Chondrocyte (in vitro differentiated cells): Measurements from ENCODE around the gene LTB4R2. TPM values are rescaled to one million over a fixed set of nuclear protein-coding genes. Genes with fewer than 3 reads are reported as not detected.

Experiments used
- DNase-seq: peaks from one replicate; pipeline ENCODE4 v3.0.0; 2021; ENCODE audit warnings: mixed read lengths, low spot score
- H3K27ac Mint-ChIP-seq: one replicate; pipeline ENCODE4 v1.8.0; 2021; ENCODE audit warnings: mild to moderate bottlenecking, moderate library complexity, mixed read lengths; ENCODE audit not compliant: unreplicated experiment
- H3K27me3 Mint-ChIP-seq: 2 replicates; pipeline ENCODE4 v1.8.0; 2021; ENCODE audit warnings: low read depth, mixed read lengths
- H3K36me3 Mint-ChIP-seq: 2 replicates; pipeline ENCODE4 v1.8.0; 2021; ENCODE audit warnings: low read depth, mixed read lengths
- H3K4me1 Mint-ChIP-seq: 2 replicates; pipeline ENCODE4 v1.8.0; 2021; ENCODE audit warnings: low read depth, mild to moderate bottlenecking, mixed read lengths
- H3K4me3 Mint-ChIP-seq: one replicate; pipeline ENCODE4 v1.8.0; 2021; ENCODE audit warnings: mild to moderate bottlenecking, moderate library complexity, mixed read lengths; ENCODE audit not compliant: unreplicated experiment
- H3K9me3 Mint-ChIP-seq: 2 replicates; pipeline ENCODE4 v1.8.0; 2021; ENCODE audit warnings: low read depth, mixed read lengths
- CTCF ChIP-seq: fragments of 200-600 bp; sonication (generic); IDR thresholded peaks from 2 replicates; pipeline ENCODE4 v1.5.0; 2021; ENCODE audit warnings: antibody characterized with exemption, mild to moderate bottlenecking, moderate library complexity
- total RNA-seq: library from RNA; stranded (reverse); gene quantifications from 3 replicates; pipeline ENCODE4 v1.2.1, GENCODE V29; 2021

Gene LTB4R2
- total RNA-seq, 1 donor from 2014 or later = 9.1 TPM

GRCh38 chr14:24356208-24356607 is 46.3 kb downstream of the LTB4R2 start:
- Mint-ChIP-seq H3K9me3 (no peaks in the 10 kb centered on the region), H3K27ac (no peak overlapping the region), H3K27me3 (peaks cover 17% of the 10 kb centered on the region), H3K4me1 (peaks cover 2% of the 10 kb centered on the region), H3K4me3 (no peak overlapping the region), H3K36me3 (no peaks in the 10 kb centered on the region)
- no peak for DNase-seq
- TF ChIP-seq CTCF = no peak

- TF ChIP-seq CTCF = no peak
- Mint-ChIP-seq H3K4me3 (no peak overlapping the region), H3K27me3 (peaks cover 2% of the 10 kb centered on the region), H3K27ac (no peak overlapping the region), H3K9me3 (no peaks in the 10 kb centered on the region), H3K4me1 (peaks cover 3% of the 10 kb centered on the region), H3K36me3 (no peaks in the 10 kb centered on the region)
- no peak for DNase-seq
Observed at GRCh38 chr14:24360281-24360680, 50.3 kb downstream of the LTB4R2 start.

GRCh38 chr14:24361326-24361725 is 51.4 kb downstream of the LTB4R2 start:
- DNase-seq = no peak
- Mint-ChIP-seq H3K4me3 (no peak overlapping the region), H3K27me3 (peaks cover 2% of the 10 kb centered on the region), H3K27ac (no peak overlapping the region), H3K4me1 (peaks cover 13% of the 10 kb centered on the region), H3K36me3 (no peaks in the 10 kb centered on the region), H3K9me3 (no peaks in the 10 kb centered on the region)
- TF ChIP-seq CTCF = no peak

Other genes starting within 250 kb of the LTB4R2 start
- not detected in 3 replicates for gene CPNE6, start 238.6 kb upstream of the LTB4R2 start, total RNA-seq
- 18.7 to 126 TPM (median 118 TPM) in 3 replicates for gene PCK2, start 215.8 kb upstream of the LTB4R2 start, total RNA-seq
- 30.7 to 41.5 TPM (median 32.9 TPM) in 3 replicates for gene DCAF11, start 195.4 kb upstream of the LTB4R2 start, total RNA-seq
- 1.2 to 1.6 TPM (median 1.3 TPM) in 3 replicates for gene NRL, start 195.2 kb upstream of the LTB4R2 start, total RNA-seq
- gene FITM1, start 179.5 kb upstream of the LTB4R2 start, total RNA-seq = 0.27 TPM in 1 of 3 replicates, not detected in the others
- gene PSME1, start 173.9 kb upstream of the LTB4R2 start, total RNA-seq = 59.2 to 76.1 TPM (median 64.9 TPM) in 3 replicates
- 14.0 to 15.3 TPM (median 14.8 TPM) in 3 replicates for gene EMC9, start 168.5 kb upstream of the LTB4R2 start, total RNA-seq
- 53.6 to 78.7 TPM (median 59.7 TPM) in 3 replicates for gene PSME2, start 163.5 kb upstream of the LTB4R2 start, total RNA-seq
- 38.8 to 50.6 TPM (median 45.8 TPM) in 3 replicates for gene RNF31, start 162.6 kb upstream of the LTB4R2 start, total RNA-seq
- gene IRF9, start 148.9 kb upstream of the LTB4R2 start, total RNA-seq = 28.9 to 38.4 TPM (median 37.8 TPM) in 3 replicates
- 4.4 to 7.9 TPM (median 5.0 TPM) in 3 replicates for gene REC8, start 138.1 kb upstream of the LTB4R2 start, total RNA-seq
- 26.7 to 46.2 TPM (median 27.4 TPM) in 3 replicates for gene IPO4, start 121.3 kb upstream of the LTB4R2 start, total RNA-seq
- gene TM9SF1, start 114.7 kb upstream of the LTB4R2 start, total RNA-seq = 60.3 to 92.0 TPM (median 61.0 TPM) in 3 replicates
- 0.46 TPM in 1 of 3 replicates, not detected in the others for gene TSSK4, start 104.4 kb upstream of the LTB4R2 start, total RNA-seq
- 33.1 to 36.1 TPM (median 35.3 TPM) in 3 replicates for gene CHMP4A, start 96.7 kb upstream of the LTB4R2 start, total RNA-seq
- gene MDP1, start 94.1 kb upstream of the LTB4R2 start, total RNA-seq = 23.2 to 25.7 TPM (median 23.6 TPM) in 3 replicates
- 154 to 169 TPM (median 159 TPM) in 3 replicates for gene NEDD8, start 77.8 kb upstream of the LTB4R2 start, total RNA-seq
- 43.1 to 66.5 TPM (median 47.9 TPM) in 3 replicates for gene GMPR2, start 77.2 kb upstream of the LTB4R2 start, total RNA-seq
- 60.1 to 85.5 TPM (median 72.6 TPM) in 3 replicates for gene TINF2, start 67.5 kb upstream of the LTB4R2 start, total RNA-seq
- 3.2 to 5.0 TPM (median 3.3 TPM) in 3 replicates for gene TGM1, start 47.0 kb upstream of the LTB4R2 start, total RNA-seq
- 27.0 to 34.9 TPM (median 27.4 TPM) in 3 replicates for gene RABGGTA, start 38.5 kb upstream of the LTB4R2 start, total RNA-seq
- 25.6 to 41.4 TPM (median 29.3 TPM) in 3 replicates for gene DHRS1, start 10.4 kb upstream of the LTB4R2 start, total RNA-seq
- gene NOP9, start 10.3 kb upstream of the LTB4R2 start, total RNA-seq = 19.4 to 30.4 TPM (median 20.7 TPM) in 3 replicates
- not detected in 3 replicates for gene CIDEB, start 2.2 kb upstream of the LTB4R2 start, total RNA-seq
- gene LTB4R, start 1.4 kb downstream of the LTB4R2 start, total RNA-seq = 6.1 to 12.0 TPM (median 7.3 TPM) in 3 replicates
- 1.5 to 5.2 TPM (median 3.3 TPM) in 3 replicates for gene ADCY4, start 24.9 kb downstream of the LTB4R2 start, total RNA-seq
- gene RIPK3, start 29.9 kb downstream of the LTB4R2 start, total RNA-seq = 0.80 to 1.3 TPM (median 0.90 TPM) in 3 replicates
- 93.4 to 99.2 TPM (median 97.7 TPM) in 3 replicates for gene NFATC4, start 58.0 kb downstream of the LTB4R2 start, total RNA-seq
- 20.0 to 32.1 TPM (median 21.0 TPM) in 3 replicates for gene NYNRIN, start 88.9 kb downstream of the LTB4R2 start, total RNA-seq
- 5.2 to 6.1 TPM (median 5.5 TPM) in 3 replicates for gene CBLN3, start 119.5 kb downstream of the LTB4R2 start, total RNA-seq
- gene KHNYN, start 119.8 kb downstream of the LTB4R2 start, total RNA-seq = 44.4 to 53.8 TPM (median 53.7 TPM) in 3 replicates
- 34.6 to 52.9 TPM (median 35.3 TPM) in 3 replicates for gene SDR39U1, start 132.6 kb downstream of the LTB4R2 start, total RNA-seq
- not detected in 3 replicates for gene CMA1, start 198.1 kb downstream of the LTB4R2 start, total RNA-seq